Vagina (tissue), 2 donors: ENCODE results near the gene TNFAIP3.

ENCODE experiments used
- POLR2A ChIP-seq, 2 donors: fragments of 450-650 bp; IDR thresholded peaks; one replicate each; pipeline ENCODE4 v1.6.1; 2017; ENCODE audit warnings: antibody characterized with exemption in 2 of 2, mild to moderate bottlenecking in 2 of 2, moderate library complexity in 2 of 2
- POLR2AphosphoS5 ChIP-seq, 2 donors: sonication (generic); formaldehyde crosslinking; IDR thresholded peaks; one replicate each; pipeline ENCODE4 v1.9.0; 2017; ENCODE audit warnings: antibody characterized with exemption in 2 of 2, mild to moderate bottlenecking in 2 of 2, low read depth in 1 of 2; ENCODE audit not compliant: insufficient read depth in 1 of 2
- TF ChIP-seq, protein P1 (sequence below), 3 experiments: fragments of 450-650 bp in 2 of 3; fragments of 200-600 bp in 1 of 3; sonication (generic) in 1 of 3; IDR thresholded peaks; one replicate each; pipeline ENCODE4 v1.5.1; 2017 to 2019; ENCODE audit warnings: antibody characterized with exemption in 3 of 3, mild to moderate bottlenecking in 2 of 3, moderate library complexity in 2 of 3

DNA sequence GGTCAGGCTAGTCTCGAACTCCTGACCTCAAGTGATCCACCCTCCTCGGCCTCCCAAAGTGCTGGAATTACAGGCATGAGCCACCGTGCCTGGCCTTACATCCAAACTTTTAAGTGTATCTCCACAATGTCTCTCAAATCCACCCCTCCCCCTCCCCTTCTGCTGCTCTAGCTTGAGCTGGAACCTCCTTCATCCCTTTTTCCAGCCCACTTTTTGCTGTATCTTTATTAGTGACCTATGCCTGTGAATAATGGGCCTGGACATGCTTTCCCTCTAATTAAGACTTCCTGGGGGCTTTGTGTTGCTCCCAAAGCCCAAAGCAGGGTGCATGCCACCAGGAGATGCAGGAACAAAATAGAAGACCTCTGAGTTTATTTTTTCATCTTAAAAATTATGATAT, 26.1 kb downstream of the TNFAIP3 start:
- TF ChIP-seq, protein P1, sequence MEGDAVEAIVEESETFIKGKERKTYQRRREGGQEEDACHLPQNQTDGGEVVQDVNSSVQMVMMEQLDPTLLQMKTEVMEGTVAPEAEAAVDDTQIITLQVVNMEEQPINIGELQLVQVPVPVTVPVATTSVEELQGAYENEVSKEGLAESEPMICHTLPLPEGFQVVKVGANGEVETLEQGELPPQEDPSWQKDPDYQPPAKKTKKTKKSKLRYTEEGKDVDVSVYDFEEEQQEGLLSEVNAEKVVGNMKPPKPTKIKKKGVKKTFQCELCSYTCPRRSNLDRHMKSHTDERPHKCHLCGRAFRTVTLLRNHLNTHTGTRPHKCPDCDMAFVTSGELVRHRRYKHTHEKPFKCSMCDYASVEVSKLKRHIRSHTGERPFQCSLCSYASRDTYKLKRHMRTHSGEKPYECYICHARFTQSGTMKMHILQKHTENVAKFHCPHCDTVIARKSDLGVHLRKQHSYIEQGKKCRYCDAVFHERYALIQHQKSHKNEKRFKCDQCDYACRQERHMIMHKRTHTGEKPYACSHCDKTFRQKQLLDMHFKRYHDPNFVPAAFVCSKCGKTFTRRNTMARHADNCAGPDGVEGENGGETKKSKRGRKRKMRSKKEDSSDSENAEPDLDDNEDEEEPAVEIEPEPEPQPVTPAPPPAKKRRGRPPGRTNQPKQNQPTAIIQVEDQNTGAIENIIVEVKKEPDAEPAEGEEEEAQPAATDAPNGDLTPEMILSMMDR (IDR thresholded peaks at IDR 0.05): no peak
- no peak for TF ChIP-seq POLR2A (IDR thresholded peaks at IDR 0.05)
- TF ChIP-seq POLR2AphosphoS5 (IDR thresholded peaks at IDR 0.05; ENCODE audit: insufficient read depth in 1 of 2, low read depth in 1 of 2): no peak
